ENCODE measurements around the gene RNF214. TPM values are rescaled to one million over a fixed set of nuclear protein-coding genes. Genes with fewer than 3 reads are reported as not detected.
A peak's percentile ranks its signal among the peaks of the same experiment; 100 is the strongest.

Gene RNF214
- total and polyA plus RNA-seq, 2 donors (not counting 1 experiment from before 2014, with no cell fraction given) = 16.0 to 36.1 TPM

DNA sequence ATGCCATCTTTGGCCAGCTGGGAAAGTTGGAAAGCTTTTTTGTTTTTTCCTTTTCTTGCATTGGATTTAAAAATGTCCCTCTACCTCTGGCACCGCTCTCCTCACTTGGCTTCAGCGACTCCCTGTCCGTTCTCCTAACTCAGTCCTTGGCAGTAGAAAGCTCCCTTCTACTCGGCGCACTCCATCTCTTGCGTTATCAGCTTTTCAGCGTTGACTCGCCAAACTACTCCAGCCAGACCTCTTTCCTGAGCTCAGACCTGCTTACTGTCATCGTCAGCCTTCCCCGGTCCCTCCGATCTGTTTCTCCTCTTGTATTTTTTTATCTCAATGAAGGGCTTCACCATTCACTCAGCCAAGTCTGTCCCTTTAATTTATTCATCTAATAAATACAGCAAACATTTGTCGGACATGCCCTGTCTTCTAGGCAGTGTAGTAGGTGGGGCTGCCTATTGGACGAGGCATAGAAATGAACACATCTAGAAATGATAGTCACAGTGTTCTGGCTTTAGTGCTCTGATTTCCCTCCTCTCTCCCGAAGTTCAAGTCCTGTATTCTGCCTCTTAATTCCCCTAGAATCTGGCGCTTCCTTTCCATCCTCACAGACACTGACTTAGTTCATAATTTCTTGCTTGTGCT lies 96.0 kb downstream of the RNF214 start:
- POLR2A ChIA-PET = interaction anchor here (1.7 kb wide), 1 partner anchor 184 kb away, joined by 6 read pairs; no protein-coding TSS in a partner anchor
- Histone ChIP-seq H2AFZ (ENCODE audit: insufficient read depth, low read depth, low read length, poor library complexity, severe bottlenecking) (peak overlapping the region; percentile 90), H3K4me1 (ENCODE audit: control insufficient read depth in 2 of 2, insufficient read depth in 2 of 2, low read length in 2 of 2) (peaks cover 6 to 11% of the 10 kb centered on the region in 2 donors), H3K27me3 (replicated peaks in 1 of 4; ENCODE audit: control extremely low read depth in 1 of 4, control insufficient read depth in 3 of 4, insufficient read depth in 4 of 4, low read length in 3 of 4) (no peaks in the 10 kb centered on the region), H4K20me1 (ENCODE audit: control insufficient read depth, insufficient read depth, low read length, poor library complexity, severe bottlenecking) (no peaks in the 10 kb centered on the region), H3K27ac (ENCODE audit: low read length in 2 of 2) (peak overlapping the region; percentile 84 to 89), H3K4me3 (ENCODE audit: control extremely low read depth in 1 of 5, extremely low read depth in 1 of 5, insufficient read depth in 1 of 5, low read depth in 2 of 5, low read length in 4 of 5) (peak overlapping the region; percentile 57 to 88 (median 79)), H3K4me2 (replicated peaks; ENCODE audit: low read depth, low read length, poor library complexity, severe bottlenecking) (peak overlapping the region; percentile 79), H3K9me3 (ENCODE audit: control extremely low read depth in 1 of 3, control insufficient read depth in 2 of 3, insufficient read depth in 1 of 3, low read length in 2 of 3) (no peaks in the 10 kb centered on the region), H3K9ac (ENCODE audit: low read length) (peak overlapping the region; percentile 83), H3K36me3 (replicated peaks in 1 of 2; ENCODE audit: control extremely low read depth in 1 of 2, control insufficient read depth in 1 of 2, extremely low read depth in 1 of 2, insufficient read depth in 2 of 2, low read length in 1 of 2) (no peaks in the 10 kb centered on the region), H3K79me2 (ENCODE audit: control insufficient read depth, insufficient read depth, low read length) (peaks cover 12% of the 10 kb centered on the region)
- Mint-ChIP-seq H3K27me3 (no peaks in the 10 kb centered on the region), H3K27ac (no peak overlapping the region), H3K4me1 (peaks cover 8% of the 10 kb centered on the region), H3K4me3 (no peak overlapping the region), H3K9me3 (ENCODE audit: insufficient read depth) (no peaks in the 10 kb centered on the region)
- CTCF ChIA-PET = interaction anchor here (1.0 to 2.1 kb wide), 4 partner anchors 11 to 479 kb away, joined by 4 to 6 read pairs (median 4); partner anchors contain the start of gene BACE1
- 13% methylated on average over 12 of the region's 15 CpGs for WGBS (ENCODE audit: insufficient coverage)
- ATAC-seq (ENCODE audit: low read depth) = no peak
- intact Hi-C loops (cut with micrococcal nuclease) = loop anchor here (1.0 to 10.0 kb wide), 5 partner anchors 96 to 556 kb away; partner anchors contain the start of genes BUD13, PAFAH1B2, PCSK7 and RNF214
- TF ChIP-seq, protein P1, sequence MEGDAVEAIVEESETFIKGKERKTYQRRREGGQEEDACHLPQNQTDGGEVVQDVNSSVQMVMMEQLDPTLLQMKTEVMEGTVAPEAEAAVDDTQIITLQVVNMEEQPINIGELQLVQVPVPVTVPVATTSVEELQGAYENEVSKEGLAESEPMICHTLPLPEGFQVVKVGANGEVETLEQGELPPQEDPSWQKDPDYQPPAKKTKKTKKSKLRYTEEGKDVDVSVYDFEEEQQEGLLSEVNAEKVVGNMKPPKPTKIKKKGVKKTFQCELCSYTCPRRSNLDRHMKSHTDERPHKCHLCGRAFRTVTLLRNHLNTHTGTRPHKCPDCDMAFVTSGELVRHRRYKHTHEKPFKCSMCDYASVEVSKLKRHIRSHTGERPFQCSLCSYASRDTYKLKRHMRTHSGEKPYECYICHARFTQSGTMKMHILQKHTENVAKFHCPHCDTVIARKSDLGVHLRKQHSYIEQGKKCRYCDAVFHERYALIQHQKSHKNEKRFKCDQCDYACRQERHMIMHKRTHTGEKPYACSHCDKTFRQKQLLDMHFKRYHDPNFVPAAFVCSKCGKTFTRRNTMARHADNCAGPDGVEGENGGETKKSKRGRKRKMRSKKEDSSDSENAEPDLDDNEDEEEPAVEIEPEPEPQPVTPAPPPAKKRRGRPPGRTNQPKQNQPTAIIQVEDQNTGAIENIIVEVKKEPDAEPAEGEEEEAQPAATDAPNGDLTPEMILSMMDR (IDR thresholded peaks at IDR 0.05) = no peak
- no peak for TF ChIP-seq EZH2 (IDR thresholded peaks at IDR 0.05; ENCODE audit: borderline replicate concordance, insufficient read depth, low read depth, low read length, poor library complexity, severe bottlenecking)
- no peak for DNase-seq

DNA sequence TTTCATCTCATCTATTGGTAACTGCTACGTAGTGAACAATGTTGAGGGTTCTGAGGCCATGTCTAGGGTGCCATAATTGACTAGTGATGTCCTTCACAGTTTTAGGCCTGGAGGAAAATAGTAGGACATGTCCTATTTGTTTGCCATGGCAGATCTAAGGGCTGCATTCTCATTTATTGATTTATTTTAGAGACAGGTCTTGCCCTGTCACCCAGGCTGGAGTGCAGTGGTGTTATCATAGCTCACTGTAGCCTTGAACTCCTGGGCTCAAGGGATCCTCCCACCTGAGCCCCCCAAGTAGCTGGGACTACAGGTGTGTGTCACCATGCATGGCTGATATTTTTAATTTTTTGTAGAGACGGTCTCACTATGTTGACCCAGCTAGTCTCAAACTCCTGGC lies 100.4 kb downstream of the RNF214 start:
- H3K4me3 Mint-ChIP-seq = no peak overlapping the region
- Histone ChIP-seq H3K27me3 (replicated peaks in 1 of 4; ENCODE audit: control extremely low read depth in 1 of 4, control insufficient read depth in 3 of 4, insufficient read depth in 4 of 4, low read length in 3 of 4) (no peaks in the 10 kb centered on the region), H3K4me3 (ENCODE audit: control extremely low read depth in 1 of 5, extremely low read depth in 1 of 5, insufficient read depth in 1 of 5, low read depth in 2 of 5, low read length in 4 of 5) (no peak overlapping the region), H3K36me3 (replicated peaks in 1 of 2; ENCODE audit: control extremely low read depth in 1 of 2, control insufficient read depth in 1 of 2, extremely low read depth in 1 of 2, insufficient read depth in 2 of 2, low read length in 1 of 2) (peaks cover 0 to 5% of the 10 kb centered on the region in 2 experiments), H3K79me2 (ENCODE audit: control insufficient read depth, insufficient read depth, low read length) (peaks cover 12% of the 10 kb centered on the region), H2AFZ (ENCODE audit: insufficient read depth, low read depth, low read length, poor library complexity, severe bottlenecking) (no peak overlapping the region), H4K20me1 (ENCODE audit: control insufficient read depth, insufficient read depth, low read length, poor library complexity, severe bottlenecking) (no peaks in the 10 kb centered on the region), H3K27ac (ENCODE audit: low read length in 2 of 2) (no peak overlapping the region), H3K9me3 (ENCODE audit: control extremely low read depth in 1 of 3, control insufficient read depth in 2 of 3, insufficient read depth in 1 of 3, low read length in 2 of 3) (no peaks in the 10 kb centered on the region), H3K9ac (ENCODE audit: low read length) (no peak overlapping the region), H3K4me2 (replicated peaks; ENCODE audit: low read depth, low read length, poor library complexity, severe bottlenecking) (no peak overlapping the region), H3K4me1 (ENCODE audit: control insufficient read depth in 2 of 2, insufficient read depth in 2 of 2, low read length in 2 of 2) (peaks cover 6 to 11% of the 10 kb centered on the region in 2 donors)
- ATAC-seq (ENCODE audit: low read depth) = no peak
- TF ChIP-seq EZH2 (IDR thresholded peaks at IDR 0.05; ENCODE audit: borderline replicate concordance, insufficient read depth, low read depth, low read length, poor library complexity, severe bottlenecking) = no peak
- TF ChIP-seq, protein P1 (IDR thresholded peaks at IDR 0.05) = no peak
- intact Hi-C loops (cut with micrococcal nuclease) = no loop called here
- 50% methylated on average over 2 of the region's 2 CpGs for WGBS (ENCODE audit: insufficient coverage)
- no peak overlapping the region for H3K27ac Mint-ChIP-seq
- no peaks in the 10 kb centered on the region for H3K9me3 Mint-ChIP-seq (ENCODE audit: insufficient read depth)
- peaks cover 6% of the 10 kb centered on the region for H3K4me1 Mint-ChIP-seq
- ChIA-PET CTCF (no interaction called here), POLR2A (interaction anchor here (0.6 kb wide), 1 partner anchor 57 kb away, joined by 6 read pairs; no protein-coding TSS in a partner anchor)
- no peaks in the 10 kb centered on the region for H3K27me3 Mint-ChIP-seq
- DNase-seq = no peak
